HEK293 (cell line): ENCODE results near the gene DAND5.

Source experiments
- CTCF ChIP-seq: fragments of 450-650 bp; formaldehyde crosslinking; IDR thresholded peaks from 2 replicates; pipeline ENCODE4 v1.5.1; 2016; ENCODE audit warnings: missing biosample characterization, missing genetic modification characterization
- KLF16 ChIP-seq: fragments of 450-650 bp; formaldehyde crosslinking; IDR thresholded peaks from 2 replicates; pipeline ENCODE4 v1.5.1; 2017; ENCODE audit warnings: missing biosample characterization, missing genetic modification characterization
- YY1 ChIP-seq: fragments of 450-650 bp; formaldehyde crosslinking; IDR thresholded peaks from 2 replicates; pipeline ENCODE4 v1.5.1; 2018; ENCODE audit warnings: missing biosample characterization, missing genetic modification characterization
- ZNF114 ChIP-seq: fragments of 450-650 bp; formaldehyde crosslinking; IDR thresholded peaks from 2 replicates; pipeline ENCODE4 v1.5.0; 2017; ENCODE audit warnings: missing biosample characterization, missing genetic modification characterization
- ZNF274 ChIP-seq, 2 experiments: fragments of 200-500 bp in 1 of 2; fragments of 450-650 bp in 1 of 2; sonication (Bioruptor generic) in 1 of 2; formaldehyde crosslinking in 1 of 2; IDR thresholded peaks; 2 replicates each; pipeline versions ENCODE4 v1.5.1 to v1.6.1; 2014 to 2016; ENCODE audit warnings: borderline replicate concordance in 1 of 2, inconsistent platforms in 1 of 2, low read length in 1 of 2, missing biosample characterization in 1 of 2, missing genetic modification characterization in 1 of 2
- ZNF529 ChIP-seq: fragments of 450-650 bp; formaldehyde crosslinking; IDR thresholded peaks from 2 replicates; pipeline ENCODE4 v1.5.1; 2017; ENCODE audit warnings: missing genetic modification characterization, missing biosample characterization; ENCODE audit not compliant: insufficient replicate concordance
- ZNF677 ChIP-seq: fragments of 450-650 bp; IDR thresholded peaks from 2 replicates; pipeline ENCODE4 v1.5.0; 2018; ENCODE audit warnings: missing biosample characterization, mild to moderate bottlenecking, missing genetic modification characterization, moderate library complexity
- ZSCAN30 ChIP-seq: fragments of 450-650 bp; IDR thresholded peaks from 2 replicates; pipeline ENCODE4 v1.5.1; 2018; ENCODE audit warnings: missing biosample characterization, mild to moderate bottlenecking, missing genetic modification characterization, moderate library complexity

- no peak for TF ChIP-seq ZNF677
- no peak for TF ChIP-seq CTCF
- TF ChIP-seq YY1: no peak
- no peak for TF ChIP-seq ZNF274 (IDR thresholded peaks at IDR 0.05; ENCODE audit: low read length)
- no peak for TF ChIP-seq ZNF274 (tag by site-specific recombination; IDR thresholded peaks at IDR 0.05; ENCODE audit: borderline replicate concordance)
- no peak for TF ChIP-seq ZNF529 (tag by site-specific recombination)
- no peak for TF ChIP-seq ZSCAN30 (tag by site-specific recombination)
- no peak for TF ChIP-seq ZNF114 (tag by site-specific recombination)
- no peak for TF ChIP-seq KLF16 (tag by site-specific recombination)
These were observed 50.0 kb downstream of the DAND5 start for GRCh38 chr19:13019332-13019731.
